GM18498 (cell line): Measurements from ENCODE around the gene STK24.
"Not testable (repeated sequence)": the region's sequence is repeated elsewhere in the genome, so short reads cannot be mapped to it uniquely, and the experiment has no call there.

Experiments
- ATAC-seq: cut with Tn5 transposase; IDR thresholded peaks from one replicate; pipeline ENCODE4 v1.9.1; 2021; ENCODE audit warnings: mild to moderate bottlenecking, moderate library complexity; ENCODE audit not compliant: unreplicated experiment

Gene STK24

DNA sequence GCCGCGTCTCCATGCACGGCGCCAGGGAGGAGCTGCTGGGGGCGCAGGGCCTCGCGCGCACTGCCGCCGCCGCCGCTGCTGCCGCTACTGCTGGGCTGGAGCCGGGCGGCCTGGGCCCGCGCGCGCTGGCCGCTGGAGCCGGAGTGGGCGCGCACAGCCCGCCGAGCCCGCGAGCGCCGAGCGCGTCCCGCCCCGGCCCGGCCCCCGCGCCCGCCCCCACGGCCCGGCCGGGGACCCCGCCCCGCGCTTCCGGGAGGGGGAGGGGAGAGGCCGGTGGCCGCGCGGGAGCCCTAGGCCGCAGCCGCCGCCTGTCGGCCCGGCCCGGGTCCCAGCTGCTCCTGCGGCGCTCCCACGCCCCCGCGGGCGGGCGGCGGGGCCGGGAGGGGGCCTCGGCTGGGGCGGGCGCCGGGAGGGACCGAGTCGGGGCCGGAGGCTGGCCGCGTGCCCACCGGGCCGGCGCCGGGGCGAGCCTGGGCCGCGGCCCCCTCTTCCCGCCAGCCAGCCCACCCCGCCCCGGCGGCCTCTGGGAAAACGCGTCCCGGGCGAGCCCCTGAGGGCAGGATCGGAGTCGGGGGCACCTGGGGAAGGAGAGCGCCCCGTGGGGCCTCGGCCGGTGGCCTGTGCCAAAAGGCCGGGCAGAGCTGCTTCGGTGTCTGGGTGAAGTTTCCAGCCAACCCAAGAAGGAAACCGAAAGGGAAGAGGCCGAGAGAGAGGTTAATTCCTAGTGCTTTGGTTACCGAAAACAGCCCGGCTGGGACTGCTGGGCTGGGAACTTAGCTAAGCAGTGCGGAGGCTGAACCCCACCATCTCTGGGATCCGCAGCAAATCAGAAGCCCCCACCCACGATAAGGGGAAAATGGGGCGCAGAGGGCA is at the start of gene STK24:
Gene STK24, minus strand, starts transcription at position 145 of the 873 bp plus-strand sequence. CDS start 321 bp downstream, outside the sequence.
- ATAC-seq, result peak; percentile 73

DNA sequence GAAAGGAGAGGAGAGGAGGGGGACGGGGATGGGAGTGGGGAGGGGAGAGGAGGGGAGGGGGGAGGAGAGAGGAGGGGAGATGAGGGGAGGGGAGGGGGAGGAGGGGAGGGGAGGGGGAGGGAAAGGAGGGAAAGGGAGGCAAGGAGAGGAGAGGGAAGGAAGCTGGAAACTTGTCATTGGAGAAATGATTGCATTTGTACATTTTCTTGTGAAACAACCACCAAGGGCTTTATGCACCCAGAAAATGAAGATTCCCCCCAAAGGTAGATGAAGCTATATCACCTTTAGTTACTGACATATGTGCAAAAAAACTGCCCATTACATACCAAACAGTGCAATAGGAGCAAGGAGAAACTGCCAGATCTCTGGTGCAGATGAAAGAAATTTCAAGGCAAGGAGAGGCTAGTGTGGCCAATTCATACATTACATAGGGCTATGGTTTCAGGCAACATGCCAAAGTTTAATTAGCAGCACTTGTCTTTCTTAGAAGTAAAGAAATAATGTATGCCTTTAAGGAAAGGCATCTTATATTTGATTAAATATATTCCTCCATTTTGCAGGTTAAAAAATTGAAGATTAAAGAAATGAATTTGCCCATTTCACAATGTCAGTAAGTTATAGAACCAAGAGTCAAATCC is 49.5 kb upstream of the STK24 start:
- no peak for ATAC-seq

DNA sequence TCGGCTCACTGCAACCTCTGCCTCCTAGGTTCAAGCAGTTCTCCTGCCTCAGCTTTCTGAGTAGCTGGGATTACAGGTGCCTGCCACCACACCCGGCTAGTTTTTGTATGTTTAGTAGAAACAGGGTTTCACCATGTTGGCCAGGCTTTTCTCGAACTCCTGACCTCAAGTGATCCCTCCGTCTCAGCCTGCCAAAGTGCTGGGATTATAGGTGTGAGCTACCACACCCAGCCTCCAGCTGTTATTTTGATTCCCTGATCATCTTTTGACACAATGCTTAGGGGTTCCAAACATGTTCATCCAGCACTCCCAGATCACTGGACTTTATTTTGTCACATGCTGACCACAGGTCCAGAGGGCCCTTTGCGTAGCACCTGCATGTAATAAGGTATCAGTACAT is 47.7 kb upstream of the STK24 start:
- not testable (repeated sequence) for ATAC-seq

DNA sequence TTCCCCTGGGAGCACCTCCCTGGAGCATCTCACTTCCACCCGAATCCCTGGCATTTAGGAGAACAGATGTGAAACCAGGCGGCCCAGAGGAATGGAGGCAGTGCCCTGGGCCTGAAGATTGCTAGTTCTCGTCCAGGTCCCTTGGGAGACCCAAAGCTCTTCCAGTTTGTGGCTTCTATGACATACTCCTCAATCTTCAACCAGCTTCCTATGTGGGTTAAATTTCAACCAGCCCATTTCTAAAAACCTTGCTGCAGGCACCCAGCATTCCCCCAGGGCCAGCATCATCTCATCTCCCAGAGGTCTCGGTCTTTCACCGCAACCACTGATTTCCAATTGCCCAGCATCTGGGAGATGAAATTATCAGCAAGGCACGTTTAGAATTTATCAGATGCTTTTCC is 46.0 kb upstream of the STK24 start:
- ATAC-seq, result no peak

DNA sequence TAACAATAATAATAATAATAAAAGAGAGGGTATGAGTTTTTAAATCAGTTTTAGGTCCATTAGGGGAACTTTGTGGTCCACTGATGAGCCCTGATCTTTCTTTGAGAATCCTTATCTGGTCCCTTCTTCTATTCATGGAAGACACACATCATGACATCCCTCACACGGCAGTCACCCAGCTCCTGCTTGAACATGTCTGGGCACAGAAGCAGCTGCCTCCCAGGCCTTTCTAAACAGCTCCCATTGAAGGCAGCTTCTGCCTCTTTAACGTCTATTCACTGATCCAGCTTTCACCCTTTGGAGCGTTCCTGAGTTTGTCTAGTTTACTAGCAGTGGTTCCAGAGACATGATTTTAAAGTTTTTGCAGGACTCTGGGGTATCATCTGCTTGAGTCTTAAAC is 42.6 kb upstream of the STK24 start:
- no peak for ATAC-seq

DNA sequence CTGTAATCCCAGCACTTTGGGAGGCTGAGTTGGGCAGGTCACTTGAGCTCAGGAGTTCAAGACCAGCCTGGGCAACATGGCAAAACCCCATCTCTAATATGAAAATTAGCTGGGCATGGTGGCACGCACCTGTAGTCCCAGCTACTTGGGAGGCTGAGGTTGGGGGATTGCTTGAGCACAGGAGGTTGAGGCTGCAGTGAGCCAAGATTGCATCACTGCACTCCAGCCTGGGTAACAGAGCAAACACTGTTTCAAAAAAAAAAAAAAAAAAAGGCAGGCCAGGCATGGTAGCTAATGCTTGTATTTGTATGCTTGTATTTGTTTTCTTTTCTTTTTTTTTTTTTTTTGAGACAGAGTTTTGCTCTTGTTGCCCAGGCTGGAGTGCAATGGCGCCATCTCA is 38.7 kb upstream of the STK24 start:
- ATAC-seq, result not testable (repeated sequence)

DNA sequence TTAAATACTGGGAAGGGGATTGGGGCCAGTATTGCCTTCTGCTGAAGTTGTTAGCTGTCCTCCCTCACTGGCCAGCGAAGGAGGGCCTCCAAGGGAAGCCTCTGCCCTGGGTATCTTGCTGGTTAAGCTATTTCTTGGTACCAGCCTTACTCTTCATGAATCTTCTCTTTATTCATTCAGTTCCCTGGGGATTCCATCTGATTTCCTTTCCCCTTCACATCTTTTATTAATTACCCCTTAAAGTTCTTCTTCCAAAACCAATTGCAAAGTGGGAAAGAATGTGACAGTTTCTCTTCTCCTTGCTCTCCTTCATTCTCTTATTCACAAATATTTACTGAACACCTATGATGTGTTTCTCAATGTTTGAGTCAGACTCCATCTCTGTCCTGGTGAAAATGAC is 36.7 kb upstream of the STK24 start:
- ATAC-seq, result no peak

DNA sequence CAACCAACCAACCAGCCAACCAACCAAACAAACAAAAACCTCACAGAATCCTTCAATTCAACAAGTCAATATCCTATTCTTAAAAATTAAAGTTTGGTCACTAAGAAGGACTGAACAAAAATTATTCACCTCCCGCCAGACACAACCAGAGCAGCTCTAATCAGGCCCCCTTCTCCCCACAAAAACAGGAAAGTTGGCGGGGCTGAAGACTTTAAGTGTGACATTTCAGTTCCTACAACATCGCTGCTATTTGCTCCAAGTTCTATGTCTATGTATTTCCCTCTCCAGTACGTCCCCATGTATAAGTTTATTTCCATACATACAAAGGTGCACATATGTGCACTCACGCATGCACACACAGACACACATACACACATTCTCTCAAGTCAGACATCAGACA is 32.8 kb upstream of the STK24 start:
- no peak for ATAC-seq

DNA sequence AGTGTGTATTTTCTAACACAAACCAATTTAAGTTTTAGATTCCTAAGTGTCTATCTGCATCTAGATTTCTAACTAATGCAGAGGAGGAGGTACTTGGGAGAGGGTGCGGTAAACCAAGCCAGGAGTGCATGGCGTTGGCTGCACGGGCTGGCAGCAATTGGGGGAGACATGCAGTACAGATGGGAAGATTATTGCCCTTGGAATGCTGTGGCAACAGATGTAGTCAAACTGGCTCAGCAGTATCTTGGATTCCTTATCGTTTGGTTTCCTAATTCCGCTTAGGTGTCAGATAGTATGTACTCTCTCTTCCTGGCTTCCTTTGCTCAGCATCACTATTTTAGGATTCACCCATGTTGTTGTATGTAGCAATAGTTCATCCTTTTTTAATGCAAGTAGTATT is 29.4 kb upstream of the STK24 start:
- no peak for ATAC-seq

DNA sequence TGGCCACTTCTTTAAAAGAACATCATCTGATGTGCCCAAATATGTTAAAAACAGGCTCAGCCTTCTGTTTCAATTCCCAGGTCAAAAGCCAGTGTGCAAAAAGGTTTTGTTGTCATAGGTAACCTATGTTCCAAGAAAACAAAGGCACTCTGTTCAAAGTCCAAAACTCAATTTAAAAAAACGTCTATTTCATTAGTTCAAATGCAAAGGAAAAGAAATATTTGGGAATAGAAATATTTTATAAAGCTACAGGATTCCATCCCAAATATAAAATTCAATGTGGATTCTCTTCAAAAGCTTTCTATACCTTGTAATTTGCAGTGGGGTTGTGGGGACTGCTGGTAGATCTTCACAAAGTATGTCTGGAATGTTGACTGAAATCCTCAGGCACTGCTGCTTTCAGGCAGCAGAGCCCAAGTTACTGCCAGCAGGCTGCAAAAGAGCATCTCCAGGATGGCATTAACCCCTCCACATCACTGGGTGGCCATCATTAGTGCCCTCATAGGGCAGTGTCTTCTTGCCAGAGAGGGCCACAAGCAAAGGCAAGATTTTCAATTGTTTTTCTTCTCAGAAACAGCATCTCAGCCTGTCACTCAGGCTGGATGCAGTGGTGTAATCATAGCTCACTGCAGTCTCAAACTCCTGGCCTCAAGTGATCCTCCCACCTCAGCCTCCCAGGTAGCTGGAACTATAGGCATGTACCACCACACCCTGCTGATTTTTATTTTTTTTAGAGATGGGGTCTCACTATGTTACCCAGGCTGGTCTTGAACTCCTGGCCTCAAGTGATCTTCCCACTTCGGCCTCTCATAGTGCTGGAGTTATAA is 22.8 kb upstream of the STK24 start:
- no peak for ATAC-seq

DNA sequence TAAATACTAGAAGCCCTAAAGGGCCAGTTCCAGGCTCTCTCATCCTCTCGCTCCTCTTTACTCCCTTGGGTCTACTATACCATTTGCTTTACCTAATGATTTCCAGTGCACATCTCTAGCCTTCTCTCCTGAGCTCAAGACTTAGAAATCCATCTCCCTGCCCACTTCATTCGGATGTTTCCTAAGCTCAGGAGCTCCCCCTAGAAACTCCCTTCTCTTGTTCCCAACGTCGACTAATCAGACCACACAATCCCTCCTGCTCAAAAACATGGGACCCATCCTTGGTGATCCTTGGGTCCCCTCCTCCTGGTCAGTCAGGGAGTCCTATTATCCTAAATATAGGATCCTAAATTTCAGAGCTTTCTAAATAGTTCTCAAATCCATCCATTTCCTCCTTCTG is 21.1 kb upstream of the STK24 start:
- no peak for ATAC-seq

DNA sequence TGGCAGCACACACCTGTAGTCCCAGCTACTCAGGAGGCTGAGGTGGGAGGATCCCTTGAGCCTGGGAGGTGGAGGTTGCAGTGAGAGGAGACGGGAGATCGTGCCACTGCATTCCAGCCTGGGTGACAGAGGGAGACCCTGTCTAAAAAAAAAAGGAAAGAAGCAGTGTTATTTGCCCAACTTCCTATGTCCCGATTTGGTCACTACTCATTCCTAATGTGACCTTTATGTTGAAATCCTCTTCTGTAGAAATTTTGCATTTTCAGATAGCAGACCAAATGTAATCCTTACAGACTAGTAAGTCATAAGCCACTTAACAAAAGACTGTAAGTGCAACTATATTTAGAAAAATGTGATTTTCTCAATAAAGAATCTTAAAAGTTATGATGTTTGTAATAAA is 18.2 kb upstream of the STK24 start:
- ATAC-seq, result no peak

DNA sequence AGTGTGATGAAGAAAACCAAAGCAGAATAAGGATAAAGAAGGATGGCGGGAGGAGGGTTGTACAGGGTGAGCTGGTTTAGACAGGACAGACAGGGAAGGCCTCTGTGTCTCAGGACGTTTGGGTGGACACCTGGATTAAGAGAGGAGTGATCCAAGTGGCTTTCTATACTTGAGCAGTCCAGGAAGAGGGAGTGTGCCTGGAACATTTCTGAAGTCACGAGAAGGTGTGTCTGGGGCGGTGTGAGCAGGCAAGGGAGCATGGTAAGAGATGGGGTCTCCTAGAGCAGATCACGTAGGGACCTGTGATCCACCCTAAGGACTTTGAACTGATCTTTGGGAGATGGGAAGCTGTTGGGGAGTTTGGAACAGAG is 15.4 kb upstream of the STK24 start:
- ATAC-seq, result no peak

DNA sequence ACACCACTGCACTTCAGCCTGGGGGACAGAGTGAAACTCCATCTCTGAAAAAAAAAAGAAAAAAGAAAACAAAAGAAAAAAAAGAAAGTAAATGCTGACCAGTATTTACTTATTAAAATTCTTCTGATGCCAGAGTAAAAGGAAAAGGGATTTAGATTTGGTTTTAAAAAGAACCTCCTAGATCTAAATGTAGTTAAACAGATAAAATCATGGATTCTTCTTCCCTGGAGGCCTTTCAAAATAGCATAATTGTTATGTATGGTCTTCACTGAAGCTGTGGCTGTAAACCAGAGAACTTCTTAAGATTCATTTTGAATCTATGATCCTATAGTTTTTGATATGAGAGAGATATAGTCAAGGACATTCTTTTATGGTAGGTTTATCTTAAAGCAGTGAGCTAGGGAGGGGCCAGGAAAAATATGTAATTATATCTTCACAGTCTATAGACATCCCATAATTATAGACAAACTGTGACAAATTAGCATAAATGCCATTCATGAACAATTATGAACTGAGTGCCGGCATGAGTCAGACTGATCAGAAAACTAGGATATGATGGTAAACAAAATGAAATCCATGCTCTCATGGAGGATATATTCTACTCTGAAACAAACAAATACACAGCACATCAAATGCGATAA is 14.9 kb upstream of the STK24 start:
- ATAC-seq, result no peak

DNA sequence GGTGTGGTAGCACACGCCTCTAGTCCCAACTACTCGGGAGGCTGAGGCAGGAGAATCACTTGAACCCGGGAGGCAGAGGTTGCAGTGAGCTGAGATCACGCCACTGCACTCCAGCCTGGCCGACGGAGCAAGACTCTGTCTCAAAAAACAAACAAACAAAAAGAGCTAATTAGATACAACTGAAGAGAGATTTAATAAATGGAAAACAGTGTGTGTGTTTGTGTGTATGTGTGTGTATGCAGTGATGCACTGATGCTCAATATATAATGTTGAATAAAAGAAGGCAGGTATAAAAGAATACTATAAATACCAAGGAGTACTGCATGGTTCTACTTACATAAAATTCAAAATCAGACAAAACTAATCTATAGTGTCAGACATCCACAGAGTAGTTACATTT is 13.6 kb upstream of the STK24 start:
- not testable (repeated sequence) for ATAC-seq

DNA sequence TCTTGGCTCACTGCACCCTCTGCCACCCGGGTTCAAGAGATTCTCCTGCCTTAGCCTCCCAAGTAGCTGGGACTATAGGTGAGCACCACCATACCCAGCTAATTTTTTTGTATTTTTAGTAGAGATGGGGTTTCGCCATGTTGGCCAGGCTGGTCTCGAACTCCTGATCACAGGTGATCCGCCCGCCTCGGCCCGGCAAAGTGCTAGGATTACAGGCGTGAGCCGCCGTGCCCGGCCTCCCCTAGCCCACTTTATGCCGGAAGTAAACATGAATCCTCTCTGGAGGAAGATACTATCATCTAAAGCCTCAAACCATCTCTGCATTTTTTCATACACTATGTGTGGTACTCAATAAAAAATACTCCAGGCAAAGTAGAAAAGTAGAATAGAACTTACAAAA is 12.6 kb upstream of the STK24 start:
- not testable (repeated sequence) for ATAC-seq

DNA sequence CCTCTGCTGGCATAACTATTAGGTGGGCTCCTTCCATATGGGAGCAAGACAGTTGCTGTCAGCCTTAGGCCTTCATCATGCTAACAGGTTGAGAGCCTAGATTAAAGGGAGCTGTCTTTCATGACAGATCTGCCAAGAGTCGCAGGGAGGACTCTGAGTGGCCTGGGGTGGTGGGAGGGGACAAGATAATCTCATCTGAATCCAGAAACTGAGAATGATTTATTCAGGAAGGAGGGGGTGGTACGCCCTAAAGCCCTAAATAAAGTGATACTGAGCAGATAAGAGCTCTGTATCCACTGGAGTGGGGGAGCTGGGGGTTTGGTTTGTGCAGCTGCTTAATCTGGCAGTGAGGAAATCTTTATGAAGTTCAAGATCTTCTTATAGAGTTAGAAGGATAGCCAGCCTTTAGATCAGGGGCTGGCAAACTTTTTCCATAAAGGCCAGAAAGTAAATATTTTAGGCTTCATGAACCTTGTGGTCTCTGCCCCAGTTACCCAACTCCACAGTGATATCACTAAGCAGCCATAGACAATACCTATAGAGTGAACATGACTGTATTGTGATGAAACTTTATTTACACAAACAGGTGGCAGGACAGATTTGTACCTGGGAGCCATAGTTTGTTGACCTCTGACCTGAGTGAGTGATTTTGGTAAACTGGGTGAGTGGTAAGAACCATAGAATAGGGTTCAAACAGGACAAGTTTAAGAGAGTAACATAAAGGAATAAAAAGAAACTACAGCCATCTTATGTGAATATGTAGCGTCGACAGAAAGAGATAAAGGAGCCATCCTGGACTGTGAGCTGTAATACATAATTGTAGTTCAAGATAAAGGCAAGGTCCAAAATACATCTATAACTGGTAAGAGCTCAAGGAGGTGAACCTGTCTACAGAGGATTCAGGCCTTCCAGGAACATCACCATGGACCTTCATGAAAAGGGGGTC is 9.8 kb upstream of the STK24 start:
- no peak for ATAC-seq

DNA sequence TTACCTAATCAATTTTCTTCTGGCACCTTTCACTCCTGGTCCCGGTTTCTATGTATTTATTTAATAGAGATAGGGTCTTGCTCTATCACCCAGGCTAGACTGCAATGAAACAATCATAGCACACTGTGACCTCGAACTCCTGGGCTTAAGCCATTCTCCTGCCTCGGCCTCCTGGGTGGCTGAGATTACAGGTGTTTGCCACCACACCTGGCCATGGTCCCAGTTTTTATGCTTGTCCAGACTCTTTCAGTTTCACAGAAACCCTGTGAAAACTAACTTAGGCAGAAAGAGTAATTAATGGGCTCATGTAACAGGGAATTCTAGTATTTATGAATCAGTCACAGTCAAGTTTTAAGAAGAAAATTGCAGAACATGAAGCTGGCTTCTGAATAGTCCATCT is 9.0 kb upstream of the STK24 start:
- no peak for ATAC-seq

DNA sequence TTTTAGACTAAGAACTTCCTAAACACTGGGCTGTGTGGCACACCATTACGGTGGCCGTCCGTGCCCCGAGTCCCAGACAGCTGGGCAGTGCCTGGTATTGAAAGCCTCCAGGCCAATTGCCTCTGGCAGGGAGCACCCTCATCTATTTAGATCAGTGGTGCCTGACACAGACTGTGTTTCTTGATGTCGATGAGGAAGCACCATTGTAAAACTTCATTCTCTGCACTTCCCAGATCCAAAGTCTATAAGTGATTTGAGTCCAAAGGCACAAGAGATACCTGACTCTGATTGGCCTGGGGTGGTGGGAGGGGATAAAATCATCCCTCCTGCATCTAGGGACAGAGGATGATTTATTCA is 8.5 kb upstream of the STK24 start:
- ATAC-seq, result no peak
